HG03097 (cell line): ENCODE results near the gene CEP135.
"Not testable (repeated sequence)": the region's sequence is repeated elsewhere in the genome, so short reads cannot be mapped to it uniquely, and the experiment has no call there.

ENCODE experiments used
- ATAC-seq: cut with Tn5 transposase; IDR thresholded peaks from one replicate; pipeline ENCODE4 v1.9.1; 2021; ENCODE audit not compliant: unreplicated experiment, low FRiP score

Gene CEP135, protein sequence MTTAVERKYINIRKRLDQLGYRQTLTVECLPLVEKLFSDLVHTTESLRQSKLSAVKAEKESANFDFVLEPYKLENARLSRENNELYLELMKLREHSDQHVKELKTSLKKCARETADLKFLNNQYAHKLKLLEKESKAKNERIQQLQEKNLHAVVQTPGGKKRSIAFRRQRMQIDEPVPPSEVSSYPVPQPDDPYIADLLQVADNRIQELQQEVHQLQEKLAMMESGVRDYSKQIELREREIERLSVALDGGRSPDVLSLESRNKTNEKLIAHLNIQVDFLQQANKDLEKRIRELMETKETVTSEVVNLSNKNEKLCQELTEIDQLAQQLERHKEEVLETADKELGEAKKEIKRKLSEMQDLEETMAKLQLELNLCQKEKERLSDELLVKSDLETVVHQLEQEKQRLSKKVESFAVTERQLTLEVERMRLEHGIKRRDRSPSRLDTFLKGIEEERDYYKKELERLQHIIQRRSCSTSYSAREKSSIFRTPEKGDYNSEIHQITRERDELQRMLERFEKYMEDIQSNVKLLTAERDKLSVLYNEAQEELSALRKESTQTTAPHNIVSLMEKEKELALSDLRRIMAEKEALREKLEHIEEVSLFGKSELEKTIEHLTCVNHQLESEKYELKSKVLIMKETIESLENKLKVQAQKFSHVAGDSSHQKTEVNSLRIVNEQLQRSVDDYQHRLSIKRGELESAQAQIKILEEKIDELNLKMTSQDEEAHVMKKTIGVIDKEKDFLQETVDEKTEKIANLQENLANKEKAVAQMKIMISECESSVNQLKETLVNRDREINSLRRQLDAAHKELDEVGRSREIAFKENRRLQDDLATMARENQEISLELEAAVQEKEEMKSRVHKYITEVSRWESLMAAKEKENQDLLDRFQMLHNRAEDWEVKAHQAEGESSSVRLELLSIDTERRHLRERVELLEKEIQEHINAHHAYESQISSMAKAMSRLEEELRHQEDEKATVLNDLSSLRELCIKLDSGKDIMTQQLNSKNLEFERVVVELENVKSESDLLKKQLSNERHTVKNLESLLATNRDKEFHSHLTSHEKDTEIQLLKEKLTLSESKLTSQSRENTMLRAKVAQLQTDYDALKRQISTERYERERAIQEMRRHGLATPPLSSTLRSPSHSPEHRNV

DNA sequence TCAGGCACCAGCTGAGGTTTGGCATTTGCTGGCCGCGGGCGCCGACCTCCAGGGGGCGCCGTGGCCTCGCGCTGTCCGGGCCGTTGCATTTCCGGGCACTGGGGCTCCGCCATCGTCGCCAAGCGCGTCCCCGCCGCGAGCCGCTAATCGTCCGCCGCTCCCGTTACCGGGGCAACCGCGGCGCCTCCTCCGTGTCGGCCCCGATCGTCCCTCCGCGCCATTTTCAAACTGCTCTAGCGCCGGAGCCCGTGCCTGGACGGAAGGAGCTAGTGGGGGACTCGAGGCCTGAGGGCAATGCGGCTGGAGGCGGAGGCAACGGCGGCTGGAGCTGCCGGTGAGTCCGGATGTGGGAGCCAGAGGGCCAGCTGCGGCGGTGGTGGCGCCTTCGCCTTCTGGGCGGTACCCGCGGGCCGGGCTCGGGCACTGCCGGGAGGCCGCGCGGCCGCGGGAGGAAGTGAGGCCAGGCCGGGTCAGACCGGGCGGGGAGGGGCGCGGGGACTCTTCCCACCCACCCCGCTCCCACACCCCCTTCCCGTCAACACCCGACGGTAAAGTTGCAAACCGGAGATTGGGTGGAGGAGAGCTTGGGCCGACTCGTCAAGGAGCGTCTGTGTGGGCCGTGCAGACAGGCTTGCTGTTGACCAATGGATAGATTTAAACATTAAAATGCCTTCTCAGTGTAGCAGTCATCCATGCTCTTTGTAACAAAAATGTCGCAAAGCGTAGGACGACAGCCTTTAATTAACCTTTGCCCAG is at the start of gene CEP135:
TSS of gene CEP135 (plus strand) at position 220 of the 756 bp plus-strand sequence. CDS start 3,186 bp downstream, outside the sequence.
- peak; percentile 71 for ATAC-seq

DNA sequence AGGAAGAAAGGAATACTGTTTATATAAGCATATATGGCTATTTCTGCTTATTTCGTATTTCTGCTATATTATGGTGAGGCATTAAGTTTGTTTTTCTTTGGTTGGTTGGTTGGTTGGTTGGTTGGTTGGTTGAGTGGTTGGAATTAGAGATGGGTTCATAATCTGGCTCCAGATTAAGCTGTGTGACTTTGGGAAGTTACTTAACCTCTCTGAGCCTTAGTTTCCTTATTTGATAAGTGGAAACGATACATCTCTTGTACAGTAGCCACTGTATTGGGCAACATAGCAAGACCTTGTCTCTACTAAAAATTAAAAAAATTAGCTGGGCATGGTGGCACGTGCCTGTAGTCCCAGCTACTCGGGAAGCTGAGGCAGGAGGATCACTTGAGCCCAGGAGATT is 46.1 kb upstream of the CEP135 start:
- ATAC-seq = no peak

DNA sequence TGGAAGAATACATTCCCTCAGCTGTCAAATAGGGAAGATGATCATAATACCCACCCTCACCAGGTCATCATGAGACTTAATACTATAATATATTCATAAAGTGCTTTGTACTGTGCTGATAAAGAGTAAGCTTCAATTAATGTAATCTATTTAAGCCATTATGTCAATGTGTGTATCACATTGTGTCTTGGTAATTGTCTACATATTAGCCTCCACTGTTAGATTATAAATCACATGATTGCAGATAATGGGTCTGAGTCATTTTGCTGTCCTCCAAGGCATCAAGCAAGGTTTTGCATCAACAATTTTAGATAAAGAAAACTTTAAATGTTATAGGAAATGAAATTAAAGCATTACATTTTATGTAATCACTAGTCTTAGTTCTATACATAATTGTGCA is 45.2 kb upstream of the CEP135 start:
- no peak for ATAC-seq

DNA sequence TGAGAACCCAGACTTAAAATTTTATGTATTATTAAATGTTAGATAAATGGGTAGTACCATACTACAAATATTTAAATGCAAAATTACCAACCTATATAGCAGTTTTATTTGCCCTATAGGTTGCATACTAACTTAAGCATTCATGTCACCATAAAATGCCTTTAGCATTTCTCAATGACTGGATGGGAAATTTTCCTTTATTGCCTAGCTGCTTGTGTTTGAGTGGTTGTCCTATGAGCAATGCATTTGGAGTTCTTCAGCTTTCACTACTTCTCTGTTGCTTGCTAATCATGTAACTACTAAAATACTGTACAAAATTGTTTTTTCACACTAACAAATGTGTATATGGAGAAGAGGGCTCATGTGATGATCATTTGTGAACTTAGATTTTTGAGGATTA is 44.2 kb upstream of the CEP135 start:
- ATAC-seq = no peak

DNA sequence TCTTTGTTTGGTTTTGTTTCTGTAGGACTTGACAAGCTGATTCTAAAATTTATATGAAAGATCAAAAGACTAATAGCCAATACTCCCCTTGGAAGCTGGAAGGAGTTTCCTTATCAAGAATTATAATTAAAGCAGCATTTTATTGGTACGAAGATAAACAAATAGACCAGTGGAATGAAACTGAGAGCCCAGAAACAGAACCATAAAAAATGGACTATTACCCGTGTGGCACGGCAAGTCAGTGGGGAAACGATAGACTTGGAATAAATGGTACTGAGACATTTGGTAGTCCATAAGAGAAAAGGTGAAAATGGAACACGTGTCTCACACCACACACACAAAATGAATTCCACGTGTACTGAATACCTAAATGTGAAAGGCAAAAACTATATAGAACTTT is 42.4 kb upstream of the CEP135 start:
- ATAC-seq = no peak

DNA sequence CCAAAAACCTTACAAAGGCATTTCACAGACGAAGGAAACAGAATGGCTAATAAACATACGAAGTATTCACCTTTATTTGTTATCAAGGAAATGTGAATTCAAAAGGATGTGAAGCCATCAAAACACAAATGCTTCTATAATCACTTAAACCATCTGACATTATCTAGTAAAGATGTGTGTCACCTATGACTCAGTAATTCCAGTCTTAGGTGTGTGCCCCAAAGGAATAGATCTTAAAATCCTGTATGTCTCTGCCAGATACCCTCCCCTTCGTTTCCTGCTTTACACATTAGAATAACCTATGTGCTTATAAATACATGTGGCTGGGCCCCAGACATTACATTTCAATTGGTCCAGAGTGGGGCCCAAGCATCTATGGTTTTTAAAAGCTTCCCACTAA is 41.8 kb upstream of the CEP135 start:
- no peak for ATAC-seq

DNA sequence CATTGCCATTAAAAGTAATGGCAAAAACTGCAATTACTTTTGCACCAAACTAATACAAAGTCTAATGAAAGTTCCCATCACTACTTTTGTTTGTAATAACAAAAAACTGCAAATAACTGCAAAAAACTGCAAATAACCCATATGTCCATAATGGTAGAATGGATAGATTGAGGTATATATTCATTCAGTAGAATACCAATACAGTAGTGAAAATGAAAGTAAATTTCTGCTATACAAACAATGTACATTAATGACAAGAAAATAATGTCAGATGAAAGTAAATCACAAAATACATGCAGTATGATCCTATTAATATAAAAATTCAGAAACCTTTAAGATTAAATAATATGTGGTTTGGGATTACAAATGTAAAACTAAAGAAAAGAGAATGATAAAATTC is 41.3 kb upstream of the CEP135 start:
- no peak for ATAC-seq

DNA sequence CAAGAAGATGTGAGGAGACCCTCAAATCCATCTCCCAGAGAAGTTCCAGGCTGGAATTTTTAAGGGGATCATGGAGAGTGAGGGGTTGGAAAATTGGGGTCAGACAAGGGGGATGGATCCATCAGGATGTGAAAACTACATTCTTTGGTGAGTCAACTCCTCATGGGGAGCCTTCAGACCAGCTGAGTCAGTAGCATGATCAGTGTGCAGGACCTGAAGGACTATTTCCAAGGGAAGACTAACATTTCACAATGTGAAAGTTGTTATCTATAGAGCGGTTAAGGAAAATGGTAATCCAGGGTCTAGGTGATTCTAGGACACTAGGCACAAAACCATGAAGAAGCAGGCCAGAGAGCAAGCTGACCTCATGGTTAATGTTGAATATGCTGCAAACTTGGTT is 38.6 kb upstream of the CEP135 start:
- no peak for ATAC-seq

DNA sequence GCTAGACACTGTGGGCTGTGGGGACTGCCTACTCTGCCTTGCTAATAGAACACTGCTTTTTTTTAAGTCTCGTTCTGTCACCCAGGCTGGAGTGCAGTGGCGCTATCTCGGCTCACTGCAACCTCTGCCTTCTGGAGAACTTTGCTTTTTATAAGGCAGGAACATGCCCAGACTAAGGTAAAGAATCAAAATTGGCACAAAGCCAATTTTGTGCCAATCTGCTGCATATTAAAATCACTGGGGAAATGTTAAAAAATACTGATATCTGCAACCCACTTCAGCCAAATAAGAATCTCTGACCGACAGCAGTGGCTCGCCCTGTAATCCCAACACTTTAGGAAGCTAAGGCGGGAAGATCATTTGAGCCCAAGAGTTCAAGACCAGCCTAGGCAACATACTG is 36.5 kb upstream of the CEP135 start:
- no peak for ATAC-seq

DNA sequence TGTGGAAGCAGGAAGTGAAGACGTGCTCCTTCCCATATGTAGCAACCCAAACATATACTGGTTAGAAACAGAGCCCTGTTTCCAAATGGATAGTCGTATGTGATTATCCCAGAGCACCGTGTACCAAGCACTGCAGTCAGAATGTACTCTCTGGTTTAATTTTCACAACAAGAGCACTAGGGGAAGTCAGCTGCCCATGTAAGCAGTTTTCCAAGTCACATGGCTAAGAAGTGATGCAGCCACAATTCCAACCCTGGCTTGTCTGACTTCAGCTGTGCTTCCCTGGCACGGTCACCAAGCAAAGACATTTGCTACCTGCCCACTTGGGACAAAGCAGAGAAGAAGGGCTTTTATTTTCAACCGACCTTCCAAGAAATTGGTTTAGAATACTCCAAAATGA is 28.2 kb upstream of the CEP135 start:
- no peak for ATAC-seq

DNA sequence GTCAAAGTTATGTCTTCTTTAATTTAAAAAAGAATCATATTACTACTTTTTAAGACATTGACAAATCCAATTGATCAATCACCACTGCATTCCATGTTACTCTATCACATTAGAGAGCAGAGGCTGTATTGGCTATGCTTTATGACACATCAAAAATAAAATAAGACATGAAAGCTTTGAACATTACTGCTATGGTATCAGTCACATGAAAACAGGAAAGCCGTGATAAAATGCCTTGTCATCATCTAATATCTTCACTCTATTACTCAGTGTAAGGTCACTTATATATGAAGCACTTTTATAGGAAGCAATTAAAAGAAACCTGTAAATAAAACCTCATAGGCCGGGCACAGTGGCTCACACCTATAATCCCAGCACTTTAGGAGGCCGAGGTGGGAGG is 27.7 kb upstream of the CEP135 start:
- ATAC-seq = no peak

DNA sequence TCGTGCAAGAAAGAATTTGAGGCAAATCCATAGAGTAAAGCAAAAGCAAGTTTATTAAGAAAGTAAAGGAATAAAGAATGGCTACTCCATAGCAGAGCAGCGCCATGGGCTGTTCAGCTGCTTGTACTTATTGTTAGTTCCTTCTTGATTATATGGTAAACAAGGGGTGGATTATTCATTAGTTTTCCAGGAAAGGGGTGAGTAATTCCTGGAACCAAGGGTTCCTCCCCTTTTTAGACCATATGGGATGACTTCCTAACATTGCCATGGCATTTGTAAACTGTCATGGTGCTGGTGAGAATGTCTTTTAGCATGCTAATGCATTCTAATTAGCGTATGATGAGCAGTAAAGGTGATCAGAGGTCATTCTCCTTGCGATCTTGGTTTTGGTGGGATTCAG is 23.5 kb upstream of the CEP135 start:
- ATAC-seq = no peak

DNA sequence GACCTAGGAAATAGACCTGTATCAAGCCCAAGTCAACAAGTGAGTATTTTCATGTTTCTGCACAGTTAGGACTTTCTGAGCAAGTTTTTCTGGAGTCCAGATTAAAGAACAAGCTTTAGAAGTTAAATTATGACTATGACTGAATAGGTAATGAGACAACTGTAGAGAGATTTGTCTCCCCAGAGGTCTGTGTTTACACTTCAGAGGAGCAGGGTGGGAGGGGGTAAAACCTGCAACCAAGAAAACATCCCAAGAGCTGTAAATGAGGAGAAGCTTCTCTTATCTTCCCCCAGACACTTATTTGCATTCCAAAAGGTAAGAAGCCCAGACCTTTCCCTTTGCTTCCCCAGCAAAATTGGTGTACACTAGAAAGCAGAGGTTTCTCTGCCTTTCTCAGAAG is 22.1 kb upstream of the CEP135 start:
- no peak for ATAC-seq

DNA sequence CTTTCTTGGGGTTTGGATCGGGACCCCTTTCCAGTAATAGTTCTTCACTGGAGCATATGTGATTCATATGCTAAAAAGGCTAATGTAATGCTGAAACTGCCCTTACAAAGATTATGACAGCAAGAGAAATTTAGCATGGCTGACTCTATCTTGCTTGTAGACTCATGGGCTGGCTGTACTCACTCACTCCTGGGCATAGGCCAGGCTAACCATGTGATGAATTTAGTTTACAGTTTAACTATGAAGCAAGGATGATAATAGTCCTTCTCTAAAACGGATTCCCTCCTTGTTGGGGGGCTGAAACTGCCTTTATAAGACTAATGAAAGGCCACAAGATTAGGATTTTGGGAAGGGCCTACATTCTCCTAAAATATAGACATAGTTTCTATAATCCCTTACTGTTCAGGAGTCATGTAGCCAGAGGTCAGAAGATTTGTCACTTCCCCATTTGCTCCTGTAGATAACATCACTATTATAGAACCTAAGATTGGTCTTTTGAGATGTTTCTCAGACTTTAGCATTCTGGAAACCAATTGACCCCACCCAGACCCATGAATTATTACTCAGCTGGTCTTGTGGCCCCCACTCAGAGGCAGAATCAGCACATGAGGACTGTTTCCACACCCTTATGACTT is 20.8 kb upstream of the CEP135 start:
- ATAC-seq = no peak

DNA sequence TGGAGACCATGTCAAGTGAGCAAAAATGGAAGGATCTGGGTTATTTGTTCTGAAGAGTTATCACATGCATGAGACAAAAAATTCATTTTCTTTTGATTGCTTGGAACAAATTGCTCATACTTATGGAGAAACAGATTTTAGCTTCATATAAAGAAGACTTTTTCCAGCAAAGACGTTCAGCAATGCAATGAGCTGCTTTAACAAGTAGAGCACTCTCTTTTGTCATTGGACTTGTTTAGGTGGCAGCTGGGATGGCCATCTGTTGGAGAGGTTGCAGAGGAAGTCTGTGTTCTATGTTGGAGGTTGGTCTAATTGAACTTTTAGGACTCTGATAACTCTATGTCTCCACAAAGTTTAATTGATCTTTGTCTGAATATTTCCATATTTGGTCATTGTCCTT is 19.9 kb upstream of the CEP135 start:
- ATAC-seq = no peak

DNA sequence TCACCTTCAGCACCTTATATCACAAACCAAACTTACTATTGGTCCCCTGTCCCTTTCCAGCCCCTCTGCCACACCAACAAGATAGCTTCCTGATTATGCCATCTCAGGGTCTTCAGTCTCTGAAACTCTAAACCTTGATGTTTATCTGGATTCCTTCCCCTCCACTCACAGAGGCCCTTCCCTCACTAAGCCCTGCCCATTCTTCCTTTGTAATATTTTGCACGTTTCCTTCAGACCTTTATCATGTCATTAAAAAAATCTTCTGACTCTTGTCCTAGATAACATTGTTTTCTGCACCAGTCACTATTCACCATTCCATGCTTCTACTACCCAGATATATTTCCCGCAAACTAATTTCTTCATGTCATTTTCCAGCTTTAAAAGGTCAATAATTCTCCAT is 17.7 kb upstream of the CEP135 start:
- no peak for ATAC-seq

DNA sequence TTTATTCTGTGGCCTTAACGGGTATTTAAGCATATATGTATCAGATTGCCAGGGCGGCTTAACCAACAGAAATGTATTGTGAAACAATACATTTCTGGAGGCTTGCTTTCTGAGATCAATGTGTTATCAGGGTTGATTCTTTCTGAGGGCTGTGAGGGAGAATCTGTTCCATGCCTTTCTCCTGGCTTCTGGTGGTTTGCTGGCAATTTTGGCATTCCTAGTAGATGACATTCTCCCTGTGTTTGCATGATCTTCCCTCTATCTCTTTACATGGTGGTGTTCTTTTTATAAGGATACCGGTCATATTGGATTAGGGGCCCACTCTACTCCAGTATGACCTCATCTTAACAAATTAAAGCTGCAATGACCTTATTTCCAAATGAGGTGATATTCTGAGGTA is 16.9 kb upstream of the CEP135 start:
- ATAC-seq = no peak

DNA sequence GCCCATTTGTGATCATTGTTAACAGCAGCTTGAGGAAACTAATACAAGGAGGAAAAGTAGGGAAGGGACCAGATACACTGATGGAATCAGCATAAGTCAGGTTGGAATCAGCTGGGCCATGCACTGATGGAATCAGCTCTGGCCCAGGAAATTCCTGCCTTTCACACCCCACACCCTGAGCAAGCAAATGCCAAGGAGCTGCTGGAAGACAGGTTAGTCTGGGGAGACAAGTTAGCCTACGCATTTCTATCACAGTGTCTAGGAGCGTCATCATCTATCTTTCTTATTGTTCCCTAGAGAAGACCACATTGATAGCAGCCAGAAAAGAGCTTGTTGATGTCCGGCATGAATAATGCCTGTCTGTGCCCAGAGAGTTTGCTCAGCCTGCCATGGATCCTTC is 16.2 kb upstream of the CEP135 start:
- no peak for ATAC-seq

DNA sequence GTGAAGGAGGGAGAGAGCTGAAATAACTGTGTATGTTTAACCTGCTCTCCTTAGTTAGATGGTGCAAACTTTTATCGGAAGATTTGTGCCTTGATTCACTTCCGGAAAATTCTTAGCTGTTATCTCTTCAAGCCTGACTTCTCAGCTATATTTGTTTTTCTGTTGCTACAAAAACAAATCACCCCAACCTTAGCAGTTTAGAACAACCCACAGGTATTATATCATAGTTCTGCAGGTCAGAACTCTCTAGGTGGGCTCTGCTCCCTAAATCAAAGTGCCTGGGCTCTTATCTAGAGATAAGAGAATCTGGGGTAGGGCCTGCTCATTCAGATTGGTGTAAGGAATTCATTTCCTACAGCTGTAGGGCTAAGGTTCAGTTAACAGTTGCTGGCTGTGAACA is 15.1 kb upstream of the CEP135 start:
- no peak for ATAC-seq

DNA sequence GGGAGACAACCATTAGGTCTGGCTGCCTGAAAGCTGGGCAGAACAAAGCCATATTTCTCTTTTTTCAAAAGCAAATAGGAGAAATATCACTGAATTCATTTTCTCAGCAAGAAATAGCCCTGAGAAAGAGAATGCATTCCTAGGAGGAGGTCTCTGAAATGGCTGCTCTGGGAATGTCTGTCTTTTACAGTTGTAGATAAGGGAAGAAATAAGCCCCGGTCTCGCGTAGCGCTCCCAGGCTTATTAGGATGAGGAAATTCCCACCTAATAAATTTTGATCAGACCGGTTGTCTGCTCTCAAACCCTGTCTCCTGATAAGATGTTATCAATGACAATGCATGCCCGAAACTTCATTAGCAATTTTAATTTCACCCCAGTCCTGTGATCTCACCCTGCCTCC is 12.8 kb upstream of the CEP135 start:
- ATAC-seq = not testable (repeated sequence)
